ENCODE results near the gene HS6ST1. TPM values are rescaled to one million over a fixed set of nuclear protein-coding genes. Genes with fewer than 3 reads are reported as not detected.
A peak's percentile ranks its signal among the peaks of the same experiment; 100 is the strongest.
"Not testable (repeated sequence)": the region's sequence is repeated elsewhere in the genome, so short reads cannot be mapped to it uniquely, and the experiment has no call there.

The HS6ST1 gene
- total and polyA plus RNA-seq, 7 donors: 12.0 to 27.4 (median 17.1) TPM

GRCh38 chr2:128320906-128321771 is 2.5 kb upstream of the HS6ST1 start:
- WGBS, 2 donors: 64 to 79% methylated on average over 23 of the region's 23 CpGs
- no peak for TF ChIP-seq POLR2A (IDR thresholded peaks at IDR 0.05)
- TF ChIP-seq EP300 (IDR thresholded peaks at IDR 0.05): no peak
- peaks cover 0 to 57% (median 46%) of the 10 kb centered on the region in 4 donors for H3K4me1 ChIP-seq
- intact Hi-C loops (cut with DNase I): loop anchor here (2.0 to 10.0 kb wide), 4 partner anchors 84 to 1554 kb away; no protein-coding TSS in a partner anchor
- DNase-seq: peak; percentile 68
- H3K27me3 ChIP-seq: no peaks in the 10 kb centered on the region
- H3K36me3 ChIP-seq: no peaks in the 10 kb centered on the region
- peak overlapping the region; percentile 55 to 89 (median 70) for H3K27ac ChIP-seq
- H3K9me3 ChIP-seq: no peaks in the 10 kb centered on the region
- H3K4me3 ChIP-seq: peak overlapping the region in 3 of 4 donors; percentile 51 to 81 (median 56)

GRCh38 chr2:128320192-128320905 is 1.7 kb upstream of the HS6ST1 start:
- WGBS, 2 donors: 85 to 86% methylated on average over 11 of the region's 11 CpGs
- Histone ChIP-seq H3K27ac (no peak overlapping the region), H3K4me1 (peaks cover 0 to 57% (median 49%) of the 10 kb centered on the region in 4 donors), H3K36me3 (no peaks in the 10 kb centered on the region), H3K9me3 (no peaks in the 10 kb centered on the region), H3K4me3 (no peak overlapping the region), H3K27me3 (no peaks in the 10 kb centered on the region)
- no peak for TF ChIP-seq EP300 (IDR thresholded peaks at IDR 0.05)
- no peak for TF ChIP-seq POLR2AphosphoS5 (IDR thresholded peaks at IDR 0.05)
- no peak for TF ChIP-seq POLR2A (IDR thresholded peaks at IDR 0.05)
- TF ChIP-seq CTCF (IDR thresholded peaks at IDR 0.05): no peak
- DNase-seq: no peak
- intact Hi-C loops (cut with DNase I): loop anchor here (2.0 to 10.0 kb wide), 4 partner anchors 83 to 1554 kb away; no protein-coding TSS in a partner anchor

GRCh38 chr2:128319631-128320191 is 1.0 kb upstream of the HS6ST1 start:
- intact Hi-C loops (cut with DNase I): loop anchor here (2.0 to 10.0 kb wide), 4 partner anchors 82 to 1555 kb away; no protein-coding TSS in a partner anchor
- H3K36me3 ChIP-seq: no peaks in the 10 kb centered on the region
- peak; percentile 67 for DNase-seq
- H3K27ac ChIP-seq: peak overlapping the region in 1 of 4 donors; percentile 76
- TF ChIP-seq EP300 (IDR thresholded peaks at IDR 0.05) (no peak), CTCF (IDR thresholded peaks at IDR 0.05) (no peak), POLR2AphosphoS5 (IDR thresholded peaks at IDR 0.05) (no peak), POLR2A (IDR thresholded peaks at IDR 0.05) (no peak)
- no peaks in the 10 kb centered on the region for H3K27me3 ChIP-seq
- H3K4me1 ChIP-seq: peaks cover 0 to 57% (median 50%) of the 10 kb centered on the region in 4 donors
- H3K4me3 ChIP-seq: peak overlapping the region in 3 of 4 donors; percentile 54 to 97 (median 87)
- no peaks in the 10 kb centered on the region for H3K9me3 ChIP-seq
- WGBS, 2 donors: 70 to 84% methylated on average over 38 of the region's 38 CpGs

- H3K36me3 ChIP-seq; H3K9me3 ChIP-seq; H3K27me3 ChIP-seq; intact Hi-C loops (cut with DNase I): not testable (repeated sequence)
- 0 to 2% methylated on average over 44 to 46 of the region's 55 CpGs for WGBS, 2 donors
- peak; percentile 72 for DNase-seq
- H3K27ac ChIP-seq: peak overlapping the region in 3 of 4 donors; percentile 51 to 76 (median 73)
- H3K4me1 ChIP-seq: peaks cover 0 to 68% (median 62%) of the 10 kb centered on the region in 4 donors
- H3K4me3 ChIP-seq: peak overlapping the region; percentile 54 to 97 (median 77)
Measured at GRCh38 chr2:128318245-128318644, 423 bp downstream of the HS6ST1 start.

- Histone ChIP-seq H3K4me3 (peak overlapping the region; percentile 54 to 97 (median 77)), H3K27ac (peak overlapping the region in 3 of 4 donors; percentile 33 to 73 (median 71)), H3K4me1 (peaks cover 0 to 68% (median 64%) of the 10 kb centered on the region in 4 donors)
- WGBS, 2 donors: 0% methylated on average over 30 of the region's 40 CpGs
- H3K36me3 ChIP-seq; H3K9me3 ChIP-seq; DNase-seq; intact Hi-C loops (cut with DNase I); H3K27me3 ChIP-seq: not testable (repeated sequence)
Measured at GRCh38 chr2:128317899-128318225, 806 bp downstream of the HS6ST1 start.
